HG03095 (cell line): ENCODE data around the gene POLN.
"Not testable (repeated sequence)": the region's sequence is repeated elsewhere in the genome, so short reads cannot be mapped to it uniquely, and the experiment has no call there.

ENCODE experiments used
- ATAC-seq: cut with Tn5 transposase; IDR thresholded peaks from one replicate; pipeline ENCODE4 v1.9.1; 2021; ENCODE audit warnings: moderate library complexity; ENCODE audit not compliant: unreplicated experiment

POLN gene

DNA sequence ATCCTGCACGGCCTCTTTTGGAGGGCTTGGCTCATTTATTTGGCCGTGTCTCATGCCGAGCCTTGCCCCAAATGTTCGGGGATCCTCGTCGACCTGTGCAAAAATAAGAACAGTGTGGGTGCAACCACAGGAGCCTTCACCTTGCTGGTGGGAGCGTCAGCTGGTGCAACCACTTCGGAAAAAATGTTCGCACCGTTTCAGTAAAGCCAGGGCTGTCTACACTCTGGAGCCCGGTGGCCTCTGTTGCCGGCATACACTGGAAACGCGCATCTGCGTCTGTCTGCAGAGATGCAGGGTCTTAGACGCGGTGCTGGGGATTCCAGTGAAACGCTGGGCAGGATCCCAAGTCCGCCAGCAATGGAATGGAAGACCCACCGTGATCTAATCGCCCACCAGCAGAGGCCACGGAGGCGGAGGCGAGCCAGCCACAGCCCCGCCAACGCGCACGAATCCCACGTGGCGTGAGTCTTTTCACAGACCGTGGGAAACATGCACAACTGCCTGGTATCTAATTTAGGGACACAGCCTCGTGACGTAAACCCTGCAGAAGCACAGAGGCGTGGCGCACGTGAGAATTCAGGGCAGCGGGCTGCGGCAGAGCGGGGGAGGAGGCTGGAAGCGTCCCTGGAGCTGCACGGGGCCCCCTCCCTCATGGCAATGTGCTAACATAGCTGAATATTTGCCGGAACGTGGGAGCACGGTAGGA is 33.8 kb upstream of the POLN start:
- ATAC-seq = no peak

DNA sequence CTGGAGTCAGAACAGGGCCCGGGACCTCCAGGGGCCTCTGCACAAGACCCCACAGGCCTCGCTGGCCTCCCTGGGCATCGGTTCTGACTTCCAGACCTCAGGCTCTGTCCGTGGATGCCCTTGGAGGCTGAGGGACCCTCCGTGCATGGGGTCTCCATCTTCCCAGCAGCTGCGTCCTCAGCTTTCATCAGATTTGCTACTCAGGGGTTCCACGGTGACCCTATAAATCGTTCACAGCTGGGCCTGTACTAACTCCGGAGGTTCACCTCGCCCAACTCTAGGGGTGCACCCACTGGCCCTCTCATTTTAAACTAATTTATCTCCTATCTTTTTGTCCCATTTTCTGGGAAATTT is 33.1 kb upstream of the POLN start:
- ATAC-seq = not testable (repeated sequence)

DNA sequence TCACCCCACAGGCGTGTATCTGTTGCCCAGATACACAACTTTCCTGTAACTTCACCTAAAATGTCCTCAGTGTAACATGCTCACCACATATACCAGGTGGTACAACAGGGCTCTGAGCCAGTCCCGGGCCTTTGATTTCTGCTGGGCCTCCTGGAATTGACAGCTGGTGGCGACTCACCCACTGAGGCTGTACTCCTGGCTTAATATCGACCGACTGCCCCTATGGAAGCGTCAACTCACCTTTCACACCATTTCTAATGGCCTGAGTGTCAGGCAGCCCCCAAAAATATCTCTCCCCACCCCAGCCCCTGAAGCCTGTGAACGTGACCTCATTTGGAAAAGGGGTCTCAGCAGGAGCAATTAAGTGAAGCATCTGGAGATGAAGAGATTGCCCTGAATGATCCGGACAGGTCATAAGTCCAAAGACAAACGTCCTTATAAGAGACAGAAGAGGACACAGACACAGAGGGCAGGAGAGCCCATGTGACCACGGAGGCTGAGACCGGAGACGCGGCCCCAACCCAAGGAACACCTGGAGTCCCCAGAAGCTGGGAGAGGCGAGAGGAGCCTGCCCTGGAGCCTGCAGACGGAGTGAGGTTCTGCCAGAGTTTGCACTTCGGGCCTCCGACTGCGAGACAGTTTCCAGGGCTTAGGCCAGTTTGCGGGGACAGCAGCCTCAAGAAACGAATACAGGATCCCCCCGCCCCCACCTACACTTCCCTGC is 32.6 kb upstream of the POLN start:
- no peak for ATAC-seq

DNA sequence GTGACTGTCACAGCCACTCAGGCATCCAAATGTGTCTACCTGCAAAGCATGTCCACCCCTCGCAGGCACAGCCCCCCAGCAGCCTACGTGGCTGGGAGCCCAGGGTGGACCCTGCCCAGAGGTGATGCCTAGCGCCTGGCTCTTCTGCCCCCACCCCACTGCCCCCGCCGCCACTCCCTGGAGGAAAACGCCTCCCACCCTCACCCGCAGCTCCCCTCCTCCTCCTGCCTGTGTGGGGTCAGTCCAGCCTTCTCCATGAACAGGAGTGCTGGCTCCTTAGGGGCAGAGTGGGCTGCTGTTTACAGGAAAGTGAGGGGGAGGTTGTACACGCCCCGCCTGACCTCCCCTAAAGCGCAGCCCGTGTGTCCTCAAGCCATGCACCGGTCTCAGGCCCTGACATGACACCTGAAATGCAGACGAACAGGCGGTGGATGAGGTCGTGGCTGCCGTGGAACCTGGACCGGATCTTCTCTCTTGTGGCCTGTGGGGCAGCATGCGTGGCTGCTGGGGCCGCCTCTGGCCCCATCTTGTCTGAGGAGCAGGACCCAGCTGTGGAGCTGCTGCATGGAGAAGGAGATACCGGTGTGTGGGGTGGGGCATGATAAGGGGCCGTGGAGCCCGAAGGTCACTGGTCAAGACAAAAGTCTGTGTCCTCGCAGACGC is 31.9 kb upstream of the POLN start:
- ATAC-seq = no peak

DNA sequence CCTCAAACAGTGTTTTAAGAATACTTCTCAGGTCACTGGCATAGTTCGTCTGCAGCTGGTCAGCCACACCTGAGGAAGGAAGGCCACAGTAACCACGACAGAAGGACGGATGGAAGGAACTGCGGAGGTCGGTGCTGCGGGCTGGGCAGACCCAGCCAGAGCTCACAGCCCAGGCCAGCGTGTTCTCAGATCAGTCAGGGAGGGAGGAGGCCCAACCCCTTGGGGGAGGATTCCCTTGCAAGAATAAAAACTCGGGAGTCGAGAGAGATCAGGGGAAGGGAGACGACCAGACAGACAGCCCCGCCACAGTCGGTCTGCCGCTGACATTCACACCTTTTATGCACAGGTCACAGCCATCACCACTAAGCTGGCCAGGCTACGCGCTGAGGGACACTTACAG is 31.3 kb upstream of the POLN start:
- no peak for ATAC-seq

DNA sequence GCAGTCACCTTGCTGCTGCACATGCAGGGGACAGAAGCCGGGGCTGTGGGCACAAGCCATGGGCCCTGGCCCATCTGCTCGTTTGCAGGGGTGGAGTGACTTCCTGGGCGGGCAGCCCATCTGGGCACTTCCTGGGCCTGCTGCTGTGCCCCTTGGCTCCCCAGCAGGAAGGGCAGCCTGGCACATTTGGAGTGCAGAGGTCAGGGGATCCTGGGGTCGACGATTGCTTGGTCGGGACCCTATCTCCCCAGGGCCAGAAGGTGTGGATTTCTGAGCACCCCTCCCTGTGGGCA is 30.9 kb upstream of the POLN start:
- no peak for ATAC-seq

DNA sequence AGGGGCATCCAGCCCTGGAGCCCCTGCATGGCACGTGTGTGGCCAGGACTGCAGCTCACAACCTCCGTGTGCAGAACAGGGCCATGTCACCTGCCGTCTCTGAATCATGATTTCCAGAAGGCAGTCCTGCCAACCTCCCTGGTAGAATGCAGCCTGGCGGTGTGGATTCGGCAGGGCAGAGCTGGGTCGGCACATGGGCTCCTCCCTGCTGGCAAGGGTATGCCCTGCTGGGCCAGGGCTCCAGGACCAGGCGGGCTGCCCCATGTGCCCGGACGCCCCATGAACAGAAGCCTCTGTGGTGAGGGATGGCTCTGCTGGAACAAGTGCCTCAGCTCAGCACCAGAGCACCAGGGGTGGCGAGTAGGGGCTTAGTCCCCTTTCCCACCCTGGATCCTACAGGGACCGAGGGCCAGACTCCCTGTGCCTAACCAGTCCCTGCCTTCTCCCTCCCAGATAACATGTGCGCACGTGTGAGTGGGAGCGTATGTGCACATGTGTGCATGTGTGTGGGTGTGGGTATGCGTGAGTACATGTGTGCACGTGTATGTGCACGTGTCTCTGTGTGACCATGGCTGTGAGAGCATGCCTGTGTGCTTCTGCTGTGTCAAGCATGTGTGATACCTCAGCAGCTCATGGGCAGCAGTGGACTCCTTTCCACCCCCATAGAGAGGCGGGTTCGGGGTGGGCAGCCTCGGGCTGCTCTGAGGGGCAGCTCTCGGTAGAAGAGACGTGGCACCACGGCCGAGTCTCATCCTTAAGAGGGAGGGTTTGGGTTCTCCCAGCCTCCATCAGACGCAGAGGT is 30.3 kb upstream of the POLN start:
- ATAC-seq = no peak

DNA sequence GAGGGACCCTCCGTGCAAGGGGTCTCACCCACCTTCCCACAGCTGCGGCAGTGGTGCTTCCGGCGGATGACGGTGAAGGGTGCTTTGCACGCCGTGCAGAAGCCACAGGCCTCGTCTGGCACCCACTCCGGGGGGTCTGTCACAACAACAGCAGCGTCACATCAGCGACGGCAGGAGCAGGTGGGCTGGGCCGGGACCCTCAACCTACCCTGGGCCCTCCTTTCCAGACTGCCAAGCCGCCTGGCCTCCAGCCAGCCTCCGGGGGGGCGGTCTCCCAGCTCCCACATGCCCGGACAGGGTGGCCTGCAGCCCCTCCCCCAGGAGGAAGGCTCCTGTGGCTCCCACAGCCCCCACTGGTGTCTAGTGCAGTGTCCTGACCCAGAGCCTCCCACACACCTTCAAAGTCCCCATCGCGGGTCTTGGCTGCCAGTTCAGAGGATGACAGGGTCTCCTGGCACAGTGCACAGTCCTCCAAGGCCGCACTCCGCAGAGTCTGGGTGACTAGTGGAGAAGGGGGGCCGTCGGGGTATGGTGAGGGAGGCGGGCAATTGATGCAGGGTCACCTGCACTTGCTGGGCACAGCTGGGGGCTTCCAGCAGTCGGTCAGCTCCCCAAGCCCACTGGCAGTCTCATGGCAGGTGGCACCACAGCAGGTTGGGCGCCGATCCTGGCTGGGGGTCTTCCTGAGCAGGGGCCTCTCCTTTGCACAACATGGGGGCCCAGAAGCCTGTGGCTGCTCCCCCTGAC is 29.5 kb upstream of the POLN start:
- no peak for ATAC-seq

DNA sequence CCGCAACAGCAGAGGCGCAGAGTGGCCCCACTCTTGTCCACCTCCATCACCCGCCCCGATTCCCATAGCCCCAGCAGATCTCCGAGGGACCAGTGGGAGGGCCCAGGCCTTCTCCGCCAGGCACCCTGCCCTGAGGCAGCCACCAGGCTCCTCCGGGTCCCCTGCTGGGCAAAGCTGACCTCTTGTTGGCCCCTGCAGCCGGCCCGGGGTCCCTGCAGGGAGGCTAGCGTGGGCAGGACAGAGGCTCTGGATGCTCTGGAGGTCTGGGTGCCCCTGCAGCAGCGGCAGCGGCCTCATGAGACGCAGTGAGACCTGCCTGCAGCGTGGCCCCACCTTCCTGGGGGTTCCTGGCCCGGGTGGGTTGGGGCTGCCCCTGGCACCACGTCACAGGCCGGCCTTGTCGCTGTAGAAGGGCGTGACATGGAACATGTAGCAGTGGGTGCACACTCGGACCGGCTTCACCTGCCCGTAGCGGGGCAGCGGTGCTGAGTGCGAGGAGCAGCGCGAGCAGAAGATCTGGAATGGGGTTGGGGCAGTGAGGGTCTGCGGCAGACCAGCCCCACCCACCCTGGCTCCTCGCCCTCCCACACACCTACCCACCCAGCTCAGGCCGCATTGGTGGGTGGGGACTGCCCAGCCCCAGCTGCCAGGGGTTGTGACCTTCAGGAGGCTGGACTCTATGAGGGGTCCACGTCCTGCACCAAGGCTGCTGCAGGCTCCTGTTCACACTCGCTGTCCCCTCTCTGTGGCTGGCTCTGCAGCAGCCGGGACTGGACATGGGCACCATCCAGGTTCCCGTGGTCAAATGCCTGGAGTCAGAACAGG is 28.6 kb upstream of the POLN start:
- no peak for ATAC-seq

DNA sequence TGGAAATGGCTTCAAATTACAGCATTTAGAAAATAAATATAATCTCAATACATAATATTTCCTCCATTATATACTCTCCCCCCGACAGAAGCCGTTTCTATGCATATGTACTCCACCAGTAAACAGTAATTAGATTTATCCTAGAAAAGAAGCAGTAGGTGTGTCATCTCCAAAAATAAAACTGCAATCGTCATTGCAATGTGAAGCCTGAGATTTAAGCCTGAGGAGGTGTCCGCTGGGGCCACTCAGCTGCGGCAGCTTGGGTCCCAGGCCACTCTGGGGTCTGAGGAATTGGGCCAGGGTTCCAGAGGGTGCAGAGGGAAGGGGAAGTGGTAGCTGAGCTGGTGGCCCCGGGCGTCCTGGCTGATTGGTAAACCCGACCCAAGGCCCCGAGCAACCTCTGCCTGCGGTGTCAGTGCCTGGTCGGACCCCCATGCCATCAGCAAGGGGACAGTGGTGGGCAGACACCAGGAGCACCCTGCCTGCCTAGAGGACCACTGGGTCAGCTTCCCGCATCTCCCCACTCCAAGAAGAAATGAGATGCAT is 27.8 kb upstream of the POLN start:
- ATAC-seq = no peak

DNA sequence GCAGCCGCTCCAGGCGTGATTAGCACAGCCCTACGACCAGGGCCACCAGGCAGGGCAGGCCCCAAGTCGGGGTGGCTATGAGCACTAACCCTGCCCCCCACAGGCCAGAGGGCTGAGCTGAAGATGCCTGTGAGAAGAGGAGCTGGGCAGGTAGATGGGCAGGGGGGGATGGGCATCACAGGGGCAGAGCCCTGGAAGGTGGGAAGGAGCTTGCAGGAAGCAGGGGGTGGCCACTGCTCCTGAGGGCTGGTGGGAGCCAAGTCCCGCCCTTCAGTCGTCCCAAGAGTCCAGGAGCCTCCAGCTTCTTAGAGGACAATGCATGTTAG is 27.2 kb upstream of the POLN start:
- ATAC-seq = no peak

DNA sequence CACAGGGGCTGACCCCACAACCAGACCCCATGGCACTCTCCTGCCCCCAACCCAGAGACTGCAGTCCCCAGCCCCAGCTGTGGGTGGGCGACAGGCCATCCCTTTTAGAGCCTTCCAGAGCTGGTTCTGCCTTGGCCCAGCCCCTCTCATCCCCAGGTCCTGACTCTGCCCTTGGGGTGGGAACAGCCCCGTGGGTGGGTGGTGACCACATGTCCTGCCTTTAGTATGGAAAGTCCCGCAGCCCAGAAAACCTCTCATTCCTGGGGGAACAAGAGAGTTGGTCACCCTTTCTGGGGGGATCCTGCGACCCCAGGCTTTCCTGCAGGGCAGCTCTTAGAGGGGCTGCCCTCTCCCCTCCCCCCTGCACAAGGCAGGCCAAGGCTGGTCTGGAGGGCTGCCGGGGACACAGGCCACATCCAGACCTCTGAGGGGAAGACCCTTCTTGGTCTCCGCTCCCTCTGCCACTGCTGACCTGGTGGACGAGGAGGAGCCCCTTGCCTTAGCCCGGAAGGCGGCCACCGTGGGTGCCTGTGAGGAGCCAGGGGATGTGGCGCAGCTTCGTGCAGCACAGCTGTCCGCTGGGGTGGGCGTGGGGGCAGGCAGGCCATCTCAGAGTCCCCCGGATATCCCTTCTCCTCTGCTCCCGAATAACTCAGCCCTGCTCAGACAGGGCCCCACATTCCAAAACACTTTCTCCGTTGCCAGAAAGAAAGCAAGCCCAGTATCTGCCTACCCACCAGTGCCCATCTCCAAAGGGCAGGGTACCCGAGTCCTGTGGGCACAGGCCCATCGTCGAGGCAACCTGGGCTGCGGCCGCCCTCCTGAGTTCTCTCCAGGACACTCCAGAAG is 26.7 kb upstream of the POLN start:
- no peak for ATAC-seq

DNA sequence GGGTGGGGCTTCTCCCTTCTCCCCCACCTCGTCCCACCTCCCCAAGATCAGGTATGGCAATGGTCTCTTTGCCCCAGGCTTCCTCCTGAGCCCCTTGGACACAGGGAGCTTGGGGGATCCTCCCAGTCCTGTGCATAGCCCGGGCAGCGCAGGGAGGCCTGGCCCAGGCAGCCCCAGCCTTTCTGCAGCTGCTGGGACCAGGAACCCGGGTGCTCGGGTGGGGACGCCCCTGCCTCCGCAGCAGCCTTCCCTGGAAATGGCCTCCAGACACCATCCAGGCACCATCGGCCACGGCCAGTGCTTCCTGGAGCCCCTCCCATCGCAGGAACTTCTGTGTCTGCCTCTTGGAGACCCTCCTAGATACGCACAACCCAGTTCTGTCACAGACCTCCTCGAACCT is 25.9 kb upstream of the POLN start:
- ATAC-seq = no peak

DNA sequence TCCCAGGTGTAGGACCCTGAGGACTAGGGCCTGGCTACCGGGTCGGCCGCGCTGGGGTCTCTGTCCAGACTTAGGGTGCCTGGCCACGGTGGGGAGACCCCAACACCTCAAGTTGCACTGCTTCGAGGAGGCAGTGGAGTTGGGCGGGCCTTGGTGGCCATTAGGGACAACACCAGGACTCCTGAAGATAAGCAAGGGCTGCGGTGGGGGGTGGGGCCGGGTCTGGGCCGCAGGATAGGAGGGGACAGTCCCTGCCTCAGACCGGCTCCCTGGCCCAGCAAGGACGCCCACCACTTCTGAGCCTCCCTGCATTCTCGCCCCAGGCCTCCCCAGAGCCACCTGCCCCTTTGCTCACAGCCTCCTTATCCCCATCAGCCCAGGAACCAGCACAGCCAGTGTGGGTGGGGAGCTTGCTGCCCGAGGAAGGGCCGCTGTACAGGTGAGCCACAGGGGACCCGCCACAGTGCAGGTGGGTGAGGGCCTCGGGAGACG is 25.4 kb upstream of the POLN start:
- ATAC-seq = no peak

DNA sequence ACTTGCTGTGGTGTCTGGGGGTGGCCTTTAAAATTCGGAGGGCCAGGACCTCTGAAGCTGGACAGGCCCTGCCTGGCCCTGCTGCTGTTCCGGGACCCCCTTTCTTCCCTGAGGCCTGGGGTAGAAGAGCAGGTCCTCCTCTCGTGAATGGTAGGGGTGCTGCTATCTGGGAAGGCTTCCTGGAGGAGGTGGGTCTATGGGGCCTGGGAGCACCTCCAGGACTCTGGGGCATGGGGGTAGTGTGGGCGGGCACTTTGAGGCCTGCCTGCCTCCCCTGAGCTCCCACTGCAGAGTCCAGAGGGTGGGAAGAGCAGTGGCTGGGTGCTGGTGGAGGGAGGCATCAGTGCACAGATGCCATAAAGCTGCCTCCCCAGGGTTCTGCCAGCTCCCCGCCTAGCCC is 24.9 kb upstream of the POLN start:
- ATAC-seq = no peak

DNA sequence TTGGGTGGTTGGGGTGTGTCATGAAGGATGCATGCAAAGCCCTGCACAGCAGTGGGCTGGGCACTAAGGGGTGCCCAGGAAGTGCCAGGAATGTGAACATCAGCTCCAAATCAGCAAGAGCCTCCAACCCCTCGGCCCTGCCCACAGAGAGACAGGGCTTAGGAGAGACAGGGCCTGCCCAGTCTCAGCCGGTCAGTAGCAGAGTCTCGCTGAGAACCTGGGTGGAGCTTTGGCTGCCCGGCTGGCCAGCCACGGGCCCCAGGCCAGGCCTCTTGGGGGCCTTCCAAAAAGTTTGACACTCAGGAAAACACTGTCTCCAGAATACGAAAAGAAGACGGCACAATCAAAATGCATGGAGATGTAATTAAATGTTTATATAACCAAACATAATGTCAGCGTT is 24.3 kb upstream of the POLN start:
- ATAC-seq = no peak

DNA sequence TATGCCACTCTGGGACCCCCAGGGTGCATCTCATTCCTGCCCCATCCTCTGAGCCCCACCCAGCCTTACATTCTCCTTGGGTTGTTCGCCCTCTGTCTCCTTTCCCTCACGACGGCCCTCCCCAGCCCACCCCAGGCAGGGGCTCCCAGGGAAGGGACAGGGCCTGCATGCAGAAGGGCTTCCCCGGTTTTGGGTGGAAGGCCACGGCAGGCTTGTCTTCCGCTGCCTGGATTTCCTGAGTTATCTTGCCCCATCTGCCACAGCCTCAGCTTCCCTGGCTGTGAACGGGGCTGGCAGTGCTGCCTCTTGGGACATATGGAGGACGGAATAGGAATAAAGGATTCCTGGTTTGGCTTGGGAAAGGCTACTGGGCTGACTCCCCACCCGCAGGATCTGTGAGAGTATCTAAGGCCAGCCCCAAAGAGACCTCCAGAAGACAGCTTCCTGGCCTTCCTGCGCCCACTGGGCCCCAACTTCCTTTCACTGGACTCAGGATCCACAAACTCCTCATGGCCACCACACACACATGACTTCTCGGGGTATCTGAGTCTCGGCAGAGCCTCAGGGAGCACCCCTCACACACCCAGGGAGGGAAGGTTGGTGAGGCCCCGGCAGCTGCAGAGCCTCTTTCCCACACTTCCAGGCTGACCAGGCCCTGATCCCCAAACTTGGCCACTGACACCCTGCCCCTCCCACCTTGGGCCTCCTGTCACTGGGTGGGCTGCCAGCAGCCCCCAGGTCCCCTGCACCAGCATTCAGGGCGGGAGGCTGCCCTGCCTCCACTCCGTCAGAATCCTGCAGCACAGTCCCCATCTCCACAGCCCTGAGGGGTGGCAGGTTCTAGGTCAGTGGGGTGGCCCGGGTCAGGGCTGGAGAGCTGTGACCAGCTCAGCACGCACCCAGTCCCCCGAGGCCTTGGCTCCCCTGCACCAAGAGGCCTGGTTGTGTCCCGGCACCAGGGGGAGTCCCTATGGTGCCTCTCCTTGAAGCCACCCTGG is 23.5 kb upstream of the POLN start:
- no peak for ATAC-seq
